Endometrium (tissue), 2 donors: ENCODE data around the gene GJD3.

Experiments
- FAIRE-seq: peaks from 2 replicates; lab custom pipeline; 2012; peaks lifted over from hg19 to GRCh38; lab: Jason Lieb, UNC
- donor health status: control.
- donor health status: control.

GJD3 gene

GRCh38 chr17:40322358-40323315 is 41.9 kb downstream of the GJD3 start:
- no peak for FAIRE-seq

- no peak for FAIRE-seq
These were observed 42.6 kb downstream of the GJD3 start for GRCh38 chr17:40321961-40322357.

- FAIRE-seq = no peak
These were observed 43.0 kb downstream of the GJD3 start for GRCh38 chr17:40321524-40321929.

GRCh38 chr17:40320756-40321523 is 43.6 kb downstream of the GJD3 start:
- FAIRE-seq = no peak

GRCh38 chr17:40319651-40320540 is 44.6 kb downstream of the GJD3 start:
- FAIRE-seq = no peak

DNA sequence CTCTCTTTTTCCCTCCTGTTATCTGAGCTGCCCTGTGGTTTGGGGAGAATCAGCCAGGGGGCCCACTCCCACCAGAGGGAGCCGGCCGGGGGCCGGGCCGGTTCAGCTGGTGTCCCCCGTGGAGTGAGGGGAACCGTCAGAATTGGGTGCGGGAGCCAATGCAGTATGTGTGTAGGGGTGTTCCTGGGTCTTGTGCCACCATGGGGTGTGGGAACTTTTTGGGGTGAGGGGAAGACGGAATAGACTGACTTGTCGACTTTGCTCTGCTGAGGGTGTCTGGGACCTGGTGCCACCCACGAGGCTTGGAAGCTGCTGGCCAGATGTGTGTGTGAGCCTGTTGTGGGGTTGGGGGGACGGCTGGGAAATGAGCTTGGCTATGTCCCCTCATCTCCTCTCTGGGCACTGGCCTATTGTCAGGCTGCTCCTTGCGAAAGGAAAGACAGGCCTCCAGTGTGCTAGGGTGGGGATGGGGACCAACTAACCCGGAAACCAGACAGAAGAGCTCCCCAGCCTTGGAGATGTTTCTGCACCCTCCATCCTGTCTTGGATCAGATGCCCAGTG is 45.6 kb downstream of the GJD3 start:
- FAIRE-seq = no peak

GRCh38 chr17:40317880-40318829 is 46.4 kb downstream of the GJD3 start:
- no peak for FAIRE-seq

- no peak for FAIRE-seq
These were observed 47.1 kb downstream of the GJD3 start for GRCh38 chr17:40317345-40317873.

DNA sequence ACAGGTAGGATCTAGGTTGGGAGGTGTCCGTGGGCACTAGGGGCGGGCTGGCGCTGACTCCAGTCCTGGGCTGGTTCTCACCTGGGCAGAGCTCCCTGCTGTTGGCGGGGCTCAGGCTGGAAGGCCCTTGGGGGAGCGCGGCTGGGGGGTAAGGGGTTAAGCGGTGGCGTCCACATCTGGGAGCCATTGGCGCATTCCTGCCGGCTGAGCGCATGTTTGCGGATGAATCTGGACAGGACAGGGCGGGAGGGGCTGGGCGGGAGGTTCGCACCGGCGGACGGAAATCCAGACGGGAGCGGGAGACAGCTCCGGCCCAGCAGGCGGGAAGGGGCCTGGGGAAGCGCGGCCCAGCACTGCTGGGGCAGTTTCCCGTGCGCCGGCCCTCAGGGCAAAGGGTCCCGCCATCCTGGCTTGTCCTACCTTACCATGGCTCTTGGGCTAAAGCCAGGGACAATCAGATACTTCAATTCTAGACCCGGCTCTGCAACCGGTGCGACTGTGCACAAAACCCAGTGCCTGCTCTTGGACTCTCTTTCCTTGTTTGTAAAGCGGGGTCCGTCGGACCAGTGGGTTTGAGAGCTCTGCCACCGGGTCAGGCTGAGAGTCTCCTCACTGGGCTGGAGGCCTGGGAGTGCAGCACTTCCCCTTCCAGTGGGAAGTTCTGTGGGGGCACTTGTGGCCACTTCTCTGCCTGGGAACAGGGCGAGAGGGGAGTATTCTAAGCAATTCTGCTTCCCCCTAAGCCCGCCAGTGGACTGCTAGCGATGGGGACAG is 47.8 kb downstream of the GJD3 start:
- no peak for FAIRE-seq

DNA sequence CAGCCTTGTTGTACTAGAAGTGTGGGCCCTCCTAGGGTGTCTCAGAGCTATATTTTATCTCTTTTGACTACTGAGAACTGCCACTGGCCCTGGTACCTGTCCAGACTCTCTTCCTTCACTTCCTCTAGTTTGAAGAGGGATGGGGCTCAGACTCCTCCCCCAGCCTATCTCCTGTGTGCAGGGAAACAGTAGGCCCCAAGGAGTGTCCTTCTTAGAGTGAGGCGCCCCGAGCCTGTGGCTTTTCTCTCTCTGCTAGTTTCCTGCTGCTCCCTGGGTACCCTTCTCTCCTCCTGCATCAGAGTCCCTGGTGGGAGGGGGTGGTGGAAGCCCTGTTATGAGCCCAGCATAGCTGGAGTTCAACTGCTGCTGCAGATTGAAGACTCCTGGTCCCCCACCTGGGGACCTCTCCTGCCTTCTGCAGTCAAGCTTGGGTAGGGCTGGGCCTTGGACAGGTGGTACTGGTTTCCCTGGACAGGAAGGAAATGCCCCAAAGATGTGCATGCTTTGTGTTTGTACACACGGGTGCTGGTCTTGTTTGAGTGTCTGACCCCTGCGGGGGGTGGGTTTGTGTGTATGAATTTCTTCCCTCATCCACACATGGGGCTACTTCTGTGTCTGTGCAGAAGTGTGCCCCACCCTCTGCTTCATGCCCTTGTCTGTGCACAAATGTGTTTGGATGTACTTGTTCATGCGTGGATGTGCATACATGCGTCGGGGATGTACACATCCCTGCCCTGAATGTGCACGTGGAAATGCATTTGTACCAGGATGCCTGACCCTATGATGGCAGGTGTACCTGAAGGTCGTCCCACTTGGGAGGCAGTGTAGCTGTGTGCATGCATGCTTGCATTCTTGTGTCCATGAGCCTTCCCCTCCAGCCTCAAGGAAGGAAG is 48.6 kb downstream of the GJD3 start:
- no peak for FAIRE-seq

- no peak for FAIRE-seq
These were observed 49.3 kb downstream of the GJD3 start for GRCh38 chr17:40315206-40315605.

DNA sequence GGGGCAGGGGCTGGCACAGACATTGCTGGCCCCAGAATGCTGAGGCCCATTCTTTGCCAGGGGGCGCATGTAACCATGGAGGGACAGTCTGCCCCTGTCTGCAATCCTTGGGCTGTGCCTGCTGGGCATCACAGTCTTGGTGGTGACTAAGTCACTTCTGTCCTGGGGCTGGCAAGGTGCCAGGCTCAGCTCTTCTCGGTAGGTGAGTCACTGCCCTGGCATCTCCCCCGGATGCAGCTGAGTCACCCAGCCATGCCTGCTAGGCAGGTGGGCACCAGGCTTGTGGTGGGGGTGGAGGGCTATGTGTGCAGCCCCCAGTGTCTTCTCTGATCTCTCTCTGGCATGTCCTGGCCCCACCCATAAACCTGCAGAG is 50.0 kb downstream of the GJD3 start:
- no peak for FAIRE-seq

DNA sequence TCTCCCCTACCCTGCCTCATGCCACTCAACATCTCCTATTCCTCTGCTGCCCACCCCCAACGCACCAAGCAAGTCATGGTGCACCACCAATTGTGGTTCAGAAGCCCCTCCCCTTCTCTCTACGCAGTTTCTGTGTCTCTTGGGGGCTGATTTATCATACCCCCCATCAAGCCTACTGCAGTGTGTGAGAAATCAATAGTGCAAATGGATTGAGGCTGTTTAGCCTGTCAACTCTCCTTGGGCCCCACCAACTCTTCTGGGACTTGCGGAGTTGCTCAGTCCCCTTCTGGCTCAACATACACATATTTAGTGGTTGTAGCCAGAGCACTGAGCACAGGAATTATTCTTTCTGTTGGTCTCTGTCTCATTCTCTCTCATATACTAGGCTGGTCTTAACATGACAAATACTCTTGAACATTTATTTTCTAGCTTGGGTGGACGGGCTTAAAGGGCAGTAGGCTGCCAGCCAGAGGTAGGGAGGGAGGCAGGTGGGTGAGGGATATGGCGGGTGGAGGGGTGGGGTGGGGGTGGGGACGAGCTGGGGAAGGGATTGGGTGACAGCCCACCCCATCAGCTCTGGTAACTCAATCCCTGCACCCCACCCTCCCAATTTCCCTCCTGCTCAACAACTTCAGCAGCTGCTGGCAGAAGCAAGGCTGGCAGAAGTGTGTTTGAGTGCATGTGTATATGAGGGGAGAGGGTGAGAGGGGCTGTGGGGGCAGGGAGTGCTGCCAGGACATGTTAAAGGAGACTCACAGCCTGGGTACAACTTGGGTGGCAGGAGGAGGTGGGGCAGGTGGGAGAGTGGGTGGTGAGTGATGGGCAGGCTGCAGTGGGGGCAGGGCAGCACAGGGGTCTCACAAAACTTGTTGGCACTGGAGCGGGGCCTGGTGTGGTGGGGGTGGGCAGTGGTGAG is 50.6 kb downstream of the GJD3 start:
- FAIRE-seq = no peak
